Vagina (tissue), 2 donors: ENCODE results near the gene PSME2. TPM values are rescaled to one million over a fixed set of nuclear protein-coding genes. Genes with fewer than 3 reads are reported as not detected.

Source experiments
- DNase-seq, 2 donors: peaks; one replicate each; pipeline ENCODE4 v3.0.0-alpha.2; 2017; ENCODE audit errors: extremely low spot score in 2 of 2
- H3K27ac ChIP-seq: fragments of 200-600 bp; sonication (generic); one replicate; pipeline ENCODE4 v1.5.1; 2019
- H3K27me3 ChIP-seq: fragments of 200-600 bp; sonication (generic); one replicate; pipeline ENCODE4 v1.5.1; 2019
- H3K36me3 ChIP-seq, 2 donors: fragments of 200-600 bp; sonication (generic); one replicate each; pipeline ENCODE4 v1.5.1; 2017 to 2019
- H3K4me1 ChIP-seq: fragments of 200-600 bp; sonication (generic); one replicate; pipeline ENCODE4 v1.5.1; 2019
- H3K4me3 ChIP-seq, 2 donors: fragments of 200-600 bp; sonication (generic); 1 replicate in 1 of 2; 2 replicates in 1 of 2; pipeline ENCODE4 v1.5.1; 2016 to 2019
- H3K9me3 ChIP-seq: fragments of 200-600 bp; sonication (generic); one replicate; pipeline ENCODE4 v1.5.1; 2019
- POLR2A ChIP-seq, 2 donors: fragments of 450-650 bp; IDR thresholded peaks; one replicate each; pipeline ENCODE4 v1.6.1; 2017; ENCODE audit warnings: antibody characterized with exemption in 2 of 2, mild to moderate bottlenecking in 2 of 2, moderate library complexity in 2 of 2
- POLR2AphosphoS5 ChIP-seq, 2 donors: sonication (generic); formaldehyde crosslinking; IDR thresholded peaks; one replicate each; pipeline ENCODE4 v1.9.0; 2017; ENCODE audit warnings: antibody characterized with exemption in 2 of 2, mild to moderate bottlenecking in 2 of 2, low read depth in 1 of 2; ENCODE audit not compliant: insufficient read depth in 1 of 2
- intact Hi-C: fragments of 100-400 bp; cut with DNase I; formaldehyde crosslinking; loops from one replicate; pipeline ENCODE4 v1.15.1; 2023
- total RNA-seq: library from RNA; depleted of rRNA; stranded (reverse); fragments of >200 nt; gene quantifications from one replicate; pipeline ENCODE4 v1.2.3, GENCODE V29; 2016
- TF ChIP-seq, protein P1 (sequence below), 3 experiments: fragments of 450-650 bp in 2 of 3; fragments of 200-600 bp in 1 of 3; sonication (generic) in 1 of 3; IDR thresholded peaks; one replicate each; pipeline ENCODE4 v1.5.1; 2017 to 2019; ENCODE audit warnings: antibody characterized with exemption in 3 of 3, mild to moderate bottlenecking in 2 of 3, moderate library complexity in 2 of 3

PSME2 gene
- total RNA-seq, 1 donor from 2014 or later: 131 TPM

DNA sequence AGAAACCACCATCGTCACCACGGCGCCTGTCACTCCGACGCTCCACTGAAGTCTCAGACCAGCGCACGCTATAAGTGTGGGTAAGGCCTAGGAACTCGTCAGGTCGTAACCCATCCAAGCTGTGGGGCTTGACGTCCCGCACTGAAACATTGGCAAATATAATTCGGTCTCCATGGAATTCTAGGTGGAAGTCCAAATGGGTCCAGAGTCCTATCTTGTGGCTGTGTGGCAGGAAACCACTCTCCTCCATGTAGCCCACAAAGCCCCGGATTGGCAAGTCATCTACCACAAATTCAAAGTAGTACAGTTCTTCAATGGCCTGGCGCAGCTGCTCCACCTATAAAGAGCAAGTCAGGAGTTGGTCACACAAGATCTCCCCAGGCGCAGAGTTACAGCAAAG lies 46.5 kb upstream of the PSME2 start:
- TF ChIP-seq POLR2A (IDR thresholded peaks at IDR 0.05) (no peak), POLR2AphosphoS5 (IDR thresholded peaks at IDR 0.05; ENCODE audit: insufficient read depth in 1 of 2, low read depth in 1 of 2) (no peak)
- Histone ChIP-seq H3K9me3 (no peaks in the 10 kb centered on the region), H3K27me3 (no peaks in the 10 kb centered on the region), H3K36me3 (peaks cover 0 to 17% of the 10 kb centered on the region in 2 donors), H3K27ac (no peak overlapping the region), H3K4me3 (no peak overlapping the region), H3K4me1 (peaks cover 33% of the 10 kb centered on the region)
- intact Hi-C loops: no loop called here
- no peak for DNase-seq

DNA sequence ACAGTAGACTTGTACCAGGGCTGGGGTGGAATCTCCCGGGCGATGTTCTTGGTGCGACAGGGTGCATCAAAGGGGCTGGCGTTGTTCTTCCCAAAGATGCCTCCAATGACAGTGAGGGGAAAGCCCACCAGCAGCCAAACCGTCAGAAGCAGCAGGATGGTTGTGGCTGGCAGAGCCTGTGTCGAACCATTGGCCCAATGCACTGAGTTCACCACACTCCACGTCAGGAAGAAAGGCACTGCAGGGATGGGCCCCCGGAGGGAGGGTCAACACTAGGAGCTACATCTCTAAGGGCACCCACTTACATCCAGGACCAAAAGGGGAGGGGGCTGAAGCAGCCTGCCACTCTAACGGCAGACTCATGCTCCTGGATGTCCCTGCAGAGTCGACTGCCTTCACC lies 44.0 kb upstream of the PSME2 start:
- no peak overlapping the region for H3K27ac ChIP-seq
- peaks cover 0 to 26% of the 10 kb centered on the region in 2 donors for H3K36me3 ChIP-seq
- no peak for DNase-seq
- TF ChIP-seq, protein P1, sequence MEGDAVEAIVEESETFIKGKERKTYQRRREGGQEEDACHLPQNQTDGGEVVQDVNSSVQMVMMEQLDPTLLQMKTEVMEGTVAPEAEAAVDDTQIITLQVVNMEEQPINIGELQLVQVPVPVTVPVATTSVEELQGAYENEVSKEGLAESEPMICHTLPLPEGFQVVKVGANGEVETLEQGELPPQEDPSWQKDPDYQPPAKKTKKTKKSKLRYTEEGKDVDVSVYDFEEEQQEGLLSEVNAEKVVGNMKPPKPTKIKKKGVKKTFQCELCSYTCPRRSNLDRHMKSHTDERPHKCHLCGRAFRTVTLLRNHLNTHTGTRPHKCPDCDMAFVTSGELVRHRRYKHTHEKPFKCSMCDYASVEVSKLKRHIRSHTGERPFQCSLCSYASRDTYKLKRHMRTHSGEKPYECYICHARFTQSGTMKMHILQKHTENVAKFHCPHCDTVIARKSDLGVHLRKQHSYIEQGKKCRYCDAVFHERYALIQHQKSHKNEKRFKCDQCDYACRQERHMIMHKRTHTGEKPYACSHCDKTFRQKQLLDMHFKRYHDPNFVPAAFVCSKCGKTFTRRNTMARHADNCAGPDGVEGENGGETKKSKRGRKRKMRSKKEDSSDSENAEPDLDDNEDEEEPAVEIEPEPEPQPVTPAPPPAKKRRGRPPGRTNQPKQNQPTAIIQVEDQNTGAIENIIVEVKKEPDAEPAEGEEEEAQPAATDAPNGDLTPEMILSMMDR (IDR thresholded peaks at IDR 0.05): no peak
- TF ChIP-seq POLR2AphosphoS5 (IDR thresholded peaks at IDR 0.05; ENCODE audit: insufficient read depth in 1 of 2, low read depth in 1 of 2): no peak
- no peak for TF ChIP-seq POLR2A (IDR thresholded peaks at IDR 0.05)
- no peaks in the 10 kb centered on the region for H3K27me3 ChIP-seq
- peaks cover 26% of the 10 kb centered on the region for H3K4me1 ChIP-seq
- intact Hi-C loops: no loop called here
- no peaks in the 10 kb centered on the region for H3K9me3 ChIP-seq
- H3K4me3 ChIP-seq: no peak overlapping the region

DNA sequence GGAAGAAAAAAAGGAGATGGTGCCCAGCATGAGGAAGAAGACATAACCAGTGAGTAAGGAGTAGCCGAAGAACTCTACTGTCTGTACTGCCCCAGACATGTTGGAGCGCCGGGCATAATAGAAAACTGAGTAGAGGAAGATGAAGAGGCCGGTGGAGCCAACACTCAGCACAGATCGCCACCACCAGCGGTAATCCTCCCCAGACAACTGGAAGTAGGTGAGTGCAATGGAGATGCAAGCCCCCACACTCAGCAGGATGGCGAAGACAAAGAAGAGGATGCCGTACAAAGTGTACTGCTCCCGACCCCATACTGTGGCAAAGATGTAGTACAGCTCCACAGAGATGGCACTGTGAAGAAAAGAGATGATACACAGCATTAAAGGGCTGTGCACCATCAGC lies 43.0 kb upstream of the PSME2 start:
- TF ChIP-seq POLR2A (IDR thresholded peaks at IDR 0.05) (no peak), POLR2AphosphoS5 (IDR thresholded peaks at IDR 0.05; ENCODE audit: insufficient read depth in 1 of 2, low read depth in 1 of 2) (no peak)
- TF ChIP-seq, protein P1 (IDR thresholded peaks at IDR 0.05): no peak
- DNase-seq: no peak
- no peaks in the 10 kb centered on the region for H3K27me3 ChIP-seq
- H3K27ac ChIP-seq: no peak overlapping the region
- peaks cover 0 to 36% of the 10 kb centered on the region in 2 donors for H3K36me3 ChIP-seq
- H3K4me1 ChIP-seq: peaks cover 21% of the 10 kb centered on the region
- no peak overlapping the region for H3K4me3 ChIP-seq
- intact Hi-C loops: no loop called here
- no peaks in the 10 kb centered on the region for H3K9me3 ChIP-seq

DNA sequence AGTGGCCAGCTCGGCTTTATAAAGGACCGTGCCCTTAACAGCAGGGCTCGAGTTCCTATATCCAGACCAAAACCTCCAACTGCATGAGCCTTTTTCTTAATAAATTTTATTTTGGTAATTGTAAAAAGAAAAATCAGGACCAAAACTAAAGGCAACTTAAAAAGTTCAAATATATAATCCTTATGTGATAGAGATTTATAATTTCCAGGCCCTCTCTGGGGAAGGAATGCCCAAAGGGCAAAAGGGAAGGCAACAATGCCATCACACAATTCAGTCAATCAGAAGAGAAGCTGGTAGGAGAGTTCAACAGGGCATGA lies 42.6 kb upstream of the PSME2 start:
- H3K36me3 ChIP-seq: peaks cover 0 to 40% of the 10 kb centered on the region in 2 donors
- peak overlapping the region; percentile 50 to 82 for H3K4me3 ChIP-seq
- H3K9me3 ChIP-seq: no peaks in the 10 kb centered on the region
- H3K27ac ChIP-seq: no peak overlapping the region
- intact Hi-C loops: no loop called here
- H3K4me1 ChIP-seq: peaks cover 17% of the 10 kb centered on the region
- DNase-seq: no peak
- TF ChIP-seq, protein P1 (IDR thresholded peaks at IDR 0.05): no peak
- TF ChIP-seq POLR2A (IDR thresholded peaks at IDR 0.05): no peak
- TF ChIP-seq POLR2AphosphoS5 (IDR thresholded peaks at IDR 0.05; ENCODE audit: insufficient read depth in 1 of 2, low read depth in 1 of 2): no peak
- H3K27me3 ChIP-seq: no peaks in the 10 kb centered on the region

DNA sequence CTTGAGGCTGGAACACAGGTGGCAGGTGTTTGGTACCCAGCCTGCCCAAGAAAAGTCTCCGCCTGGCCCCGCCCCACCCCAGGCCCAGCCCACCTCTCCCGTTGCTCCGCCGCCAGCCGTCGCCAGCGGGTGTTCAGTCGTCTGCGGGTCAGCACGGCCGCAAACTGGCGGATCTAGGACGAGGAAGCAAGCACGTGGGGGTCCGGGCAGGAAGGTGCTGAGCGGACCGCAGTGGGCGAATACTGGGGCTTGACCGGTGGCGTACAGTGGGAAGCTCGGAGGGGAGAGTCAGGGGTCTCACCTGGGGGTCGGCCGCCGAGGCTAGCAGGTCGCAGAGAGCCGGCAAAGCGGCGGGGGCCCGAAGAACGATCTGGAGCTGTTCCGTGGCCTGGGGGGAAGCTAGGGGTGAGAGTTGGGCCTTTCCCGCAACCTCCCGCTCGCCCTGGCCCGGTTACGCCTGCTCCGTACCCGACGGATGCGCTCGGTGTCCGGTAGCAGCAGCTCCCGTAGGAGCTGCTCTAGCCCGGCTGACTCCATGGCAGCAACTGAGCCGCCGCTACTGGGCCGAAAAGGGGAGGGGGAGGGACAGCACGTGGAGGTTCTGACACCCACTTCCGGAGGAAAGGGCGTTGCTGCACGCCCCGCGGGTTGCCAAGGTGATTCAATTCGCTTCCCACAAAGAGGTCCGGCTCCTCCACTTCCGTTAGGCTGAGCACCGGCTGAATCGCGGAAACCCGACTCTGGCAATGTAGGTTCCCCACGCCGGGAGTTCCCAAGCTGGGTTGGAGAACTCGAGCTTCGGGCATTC lies 42.0 kb upstream of the PSME2 start, which contains the start of gene IPO4:
Gene IPO4, minus strand, starts transcription at position 566 of the 808 bp plus-strand sequence. Its CDS starts 29 bp downstream, at position 537.
- DNase-seq: peak in 1 of 2 donors; percentile 98
- Histone ChIP-seq H3K4me3 (peak within 1 kb of the TSS; percentile 50 to 82), H3K27ac (peak within 1 kb of the TSS; percentile 23), H3K27me3 (no peaks in the 10 kb centered on the region), H3K36me3 (peaks cover 0 to 46% of the 10 kb centered on the region in 2 donors), H3K9me3 (no peaks in the 10 kb centered on the region), H3K4me1 (peaks cover 13% of the 10 kb centered on the region)
- TF ChIP-seq POLR2AphosphoS5 (IDR thresholded peaks at IDR 0.05; ENCODE audit: insufficient read depth in 1 of 2, low read depth in 1 of 2) (peak; percentile 83 to 98), POLR2A (IDR thresholded peaks at IDR 0.05) (peak in 1 of 2 donors; percentile 2)
- TF ChIP-seq, protein P1 (IDR thresholded peaks at IDR 0.05): no peak
- intact Hi-C loops: no loop called here
